TTC549 (cell line): Measurements from ENCODE around the gene EFR3B.
"Not testable (repeated sequence)": the region's sequence is repeated elsewhere in the genome, so short reads cannot be mapped to it uniquely, and the experiment has no call there.

Source experiments
- FAIRE-seq: peaks from 2 replicates; lab custom pipeline; 2012; peaks lifted over from hg19 to GRCh38; lab: Jason Lieb, UNC

The EFR3B gene

GRCh38 chr2:25073025-25073424, 31.1 kb downstream of the EFR3B start:
- no peak for FAIRE-seq

GRCh38 chr2:25073914-25074313, 32.0 kb downstream of the EFR3B start:
- FAIRE-seq = no peak

- FAIRE-seq = no peak
Measured at GRCh38 chr2:25074826-25075225, 33.0 kb downstream of the EFR3B start.

GRCh38 chr2:25076749-25077148, 34.9 kb downstream of the EFR3B start:
- no peak for FAIRE-seq

GRCh38 chr2:25077789-25078169, 35.9 kb downstream of the EFR3B start:
- no peak for FAIRE-seq

GRCh38 chr2:25078170-25079049, 36.5 kb downstream of the EFR3B start:
- FAIRE-seq = no peak

- FAIRE-seq = no peak
Measured at GRCh38 chr2:25079050-25079635, 37.3 kb downstream of the EFR3B start.

GRCh38 chr2:25081237-25081790, 39.4 kb downstream of the EFR3B start:
- FAIRE-seq = no peak

GRCh38 chr2:25082002-25082622, 40.2 kb downstream of the EFR3B start:
- FAIRE-seq = no peak

GRCh38 chr2:25085761-25086560, 44.1 kb downstream of the EFR3B start:
- no peak for FAIRE-seq

GRCh38 chr2:25088817-25089516, 47.1 kb downstream of the EFR3B start:
- FAIRE-seq = no peak

GRCh38 chr2:25089605-25090315, 47.9 kb downstream of the EFR3B start:
- no peak for FAIRE-seq

- FAIRE-seq = no peak
Measured at GRCh38 chr2:25090801-25091200, 48.9 kb downstream of the EFR3B start.

- no peak for FAIRE-seq
Measured at GRCh38 chr2:25091265-25091664, 49.4 kb downstream of the EFR3B start.

GRCh38 chr2:25098056-25098455, 56.2 kb downstream of the EFR3B start:
- FAIRE-seq = no peak

- no peak for FAIRE-seq
Measured at GRCh38 chr2:25098670-25099486, 57.0 kb downstream of the EFR3B start.

- FAIRE-seq = not testable (repeated sequence)
Measured at GRCh38 chr2:25102352-25102751, 60.5 kb downstream of the EFR3B start.

GRCh38 chr2:25103287-25103871, 61.5 kb downstream of the EFR3B start:
- FAIRE-seq = no peak

GRCh38 chr2:25104736-25105135, 62.9 kb downstream of the EFR3B start:
- no peak for FAIRE-seq
